Vagina (tissue), 2 donors: Measurements from ENCODE around the gene DSC3.

Experiments used
- CTCF ChIP-seq, 3 experiments: fragments of 450-650 bp in 2 of 3; fragments of 200-600 bp in 1 of 3; sonication (generic) in 1 of 3; IDR thresholded peaks; one replicate each; pipeline ENCODE4 v1.5.1; 2017 to 2019; ENCODE audit warnings: antibody characterized with exemption in 3 of 3, mild to moderate bottlenecking in 2 of 3, moderate library complexity in 2 of 3
- POLR2A ChIP-seq, 2 donors: fragments of 450-650 bp; IDR thresholded peaks; one replicate each; pipeline ENCODE4 v1.6.1; 2017; ENCODE audit warnings: antibody characterized with exemption in 2 of 2, mild to moderate bottlenecking in 2 of 2, moderate library complexity in 2 of 2
- POLR2AphosphoS5 ChIP-seq, 2 donors: sonication (generic); formaldehyde crosslinking; IDR thresholded peaks; one replicate each; pipeline ENCODE4 v1.9.0; 2017; ENCODE audit warnings: antibody characterized with exemption in 2 of 2, mild to moderate bottlenecking in 2 of 2, low read depth in 1 of 2; ENCODE audit not compliant: insufficient read depth in 1 of 2

GRCh38 chr18:31044926-31045325 is 2.4 kb upstream of the DSC3 start:
- TF ChIP-seq CTCF (IDR thresholded peaks at IDR 0.05) (no peak), POLR2A (IDR thresholded peaks at IDR 0.05) (no peak), POLR2AphosphoS5 (IDR thresholded peaks at IDR 0.05; ENCODE audit: insufficient read depth in 1 of 2, low read depth in 1 of 2) (no peak)
